Measurements from ENCODE around the gene ITCH. TPM values are rescaled to one million over a fixed set of nuclear protein-coding genes. Genes with fewer than 3 reads are reported as not detected.

The ITCH gene
- total RNA-seq, 1 experiment from 2014 or later, result 63.9 TPM

DNA sequence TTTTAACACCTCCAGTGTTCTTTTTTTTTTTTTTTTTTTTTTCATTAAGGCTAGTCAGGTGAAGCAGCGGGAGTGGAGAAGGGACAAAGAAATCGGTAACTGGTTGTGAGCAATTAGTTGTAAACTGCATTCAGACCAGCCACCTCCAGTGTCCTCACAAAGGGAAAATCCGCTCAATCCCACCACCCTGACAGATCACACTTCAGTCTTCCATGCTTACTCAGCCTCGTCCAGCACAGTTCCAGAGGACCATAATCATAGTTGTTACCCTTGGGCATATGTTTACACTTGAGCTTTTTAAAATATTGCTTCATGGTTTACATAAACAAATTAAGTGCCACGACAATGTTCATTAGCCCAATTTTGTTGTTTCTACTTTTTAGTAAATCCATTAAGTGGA, 163.4 kb downstream of the ITCH start:
- H3K4me3 ChIP-seq (ENCODE audit: low read depth in 2 of 2, low read length in 2 of 2), result peak overlapping the region in 1 of 2 experiments; percentile 39; a peak in 2 of 4 replicates
- no TSS peak for BruUV-seq (replicated peaks)

DNA sequence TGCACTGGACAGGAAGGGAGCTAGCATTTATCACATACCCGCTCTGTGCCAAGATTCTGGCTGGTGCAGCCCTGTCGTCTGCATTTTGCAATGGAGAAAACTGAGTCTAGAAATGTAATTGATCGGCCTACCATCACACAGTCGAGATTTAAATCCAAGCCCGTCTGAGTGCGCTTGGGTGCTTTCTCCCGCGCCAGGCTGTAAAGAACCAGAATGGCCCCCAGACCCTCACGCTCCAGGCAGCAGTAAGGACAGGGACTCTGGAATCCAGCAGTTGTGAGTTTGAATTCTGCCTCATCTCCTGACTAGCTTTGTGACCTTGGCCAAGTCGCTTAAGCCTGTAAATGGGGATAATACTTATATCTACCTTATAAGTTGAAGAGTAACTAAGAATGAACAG, 163.9 kb downstream of the ITCH start:
- intact Hi-C loops (cut with micrococcal nuclease; ENCODE audit: unreplicated experiment), result no loop called here
- ChIA-PET POLR2A (no interaction called here), CTCF (interaction anchor here (0.7 to 1.3 kb wide), 2 partner anchors 176 to 181 kb away, joined by 3 to 4 read pairs; no protein-coding TSS in a partner anchor)
- H3K4me1 ChIP-seq (ENCODE audit: control insufficient read depth, insufficient read depth, low read length), result peaks cover 49% of the 10 kb centered on the region
- TF ChIP-seq, protein P1, sequence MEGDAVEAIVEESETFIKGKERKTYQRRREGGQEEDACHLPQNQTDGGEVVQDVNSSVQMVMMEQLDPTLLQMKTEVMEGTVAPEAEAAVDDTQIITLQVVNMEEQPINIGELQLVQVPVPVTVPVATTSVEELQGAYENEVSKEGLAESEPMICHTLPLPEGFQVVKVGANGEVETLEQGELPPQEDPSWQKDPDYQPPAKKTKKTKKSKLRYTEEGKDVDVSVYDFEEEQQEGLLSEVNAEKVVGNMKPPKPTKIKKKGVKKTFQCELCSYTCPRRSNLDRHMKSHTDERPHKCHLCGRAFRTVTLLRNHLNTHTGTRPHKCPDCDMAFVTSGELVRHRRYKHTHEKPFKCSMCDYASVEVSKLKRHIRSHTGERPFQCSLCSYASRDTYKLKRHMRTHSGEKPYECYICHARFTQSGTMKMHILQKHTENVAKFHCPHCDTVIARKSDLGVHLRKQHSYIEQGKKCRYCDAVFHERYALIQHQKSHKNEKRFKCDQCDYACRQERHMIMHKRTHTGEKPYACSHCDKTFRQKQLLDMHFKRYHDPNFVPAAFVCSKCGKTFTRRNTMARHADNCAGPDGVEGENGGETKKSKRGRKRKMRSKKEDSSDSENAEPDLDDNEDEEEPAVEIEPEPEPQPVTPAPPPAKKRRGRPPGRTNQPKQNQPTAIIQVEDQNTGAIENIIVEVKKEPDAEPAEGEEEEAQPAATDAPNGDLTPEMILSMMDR (IDR thresholded peaks at IDR 0.05), result no peak
- TF ChIP-seq TCF7L2 (IDR thresholded peaks at IDR 0.05; ENCODE audit: low read depth, low read length) (no peak), SIN3A (IDR thresholded peaks at IDR 0.05; ENCODE audit: borderline replicate concordance, insufficient read depth, low read depth, low read length) (no peak), POLR2AphosphoS5 (IDR thresholded peaks at IDR 0.05; ENCODE audit: low read depth, low read length) (no peak)
- TF ChIP-seq, protein P2, sequence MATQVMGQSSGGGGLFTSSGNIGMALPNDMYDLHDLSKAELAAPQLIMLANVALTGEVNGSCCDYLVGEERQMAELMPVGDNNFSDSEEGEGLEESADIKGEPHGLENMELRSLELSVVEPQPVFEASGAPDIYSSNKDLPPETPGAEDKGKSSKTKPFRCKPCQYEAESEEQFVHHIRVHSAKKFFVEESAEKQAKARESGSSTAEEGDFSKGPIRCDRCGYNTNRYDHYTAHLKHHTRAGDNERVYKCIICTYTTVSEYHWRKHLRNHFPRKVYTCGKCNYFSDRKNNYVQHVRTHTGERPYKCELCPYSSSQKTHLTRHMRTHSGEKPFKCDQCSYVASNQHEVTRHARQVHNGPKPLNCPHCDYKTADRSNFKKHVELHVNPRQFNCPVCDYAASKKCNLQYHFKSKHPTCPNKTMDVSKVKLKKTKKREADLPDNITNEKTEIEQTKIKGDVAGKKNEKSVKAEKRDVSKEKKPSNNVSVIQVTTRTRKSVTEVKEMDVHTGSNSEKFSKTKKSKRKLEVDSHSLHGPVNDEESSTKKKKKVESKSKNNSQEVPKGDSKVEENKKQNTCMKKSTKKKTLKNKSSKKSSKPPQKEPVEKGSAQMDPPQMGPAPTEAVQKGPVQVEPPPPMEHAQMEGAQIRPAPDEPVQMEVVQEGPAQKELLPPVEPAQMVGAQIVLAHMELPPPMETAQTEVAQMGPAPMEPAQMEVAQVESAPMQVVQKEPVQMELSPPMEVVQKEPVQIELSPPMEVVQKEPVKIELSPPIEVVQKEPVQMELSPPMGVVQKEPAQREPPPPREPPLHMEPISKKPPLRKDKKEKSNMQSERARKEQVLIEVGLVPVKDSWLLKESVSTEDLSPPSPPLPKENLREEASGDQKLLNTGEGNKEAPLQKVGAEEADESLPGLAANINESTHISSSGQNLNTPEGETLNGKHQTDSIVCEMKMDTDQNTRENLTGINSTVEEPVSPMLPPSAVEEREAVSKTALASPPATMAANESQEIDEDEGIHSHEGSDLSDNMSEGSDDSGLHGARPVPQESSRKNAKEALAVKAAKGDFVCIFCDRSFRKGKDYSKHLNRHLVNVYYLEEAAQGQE (IDR thresholded peaks at IDR 0.05; ENCODE audit: insufficient read depth in 1 of 2, low read depth in 2 of 2, low read length in 1 of 2), result no peak
- no peak overlapping the region for H3K4me3 ChIP-seq (ENCODE audit: low read depth in 2 of 2, low read length in 2 of 2)
- H3K27me3 ChIP-seq (ENCODE audit: control insufficient read depth, insufficient read depth, low read length), result no peaks in the 10 kb centered on the region
- no TSS peak for BruUV-seq (replicated peaks)
- H3K27ac ChIP-seq (ENCODE audit: low read length), result peak overlapping the region; percentile 79
- in situ Hi-C loops (cut with HindIII; ENCODE audit: low pct_unique_long_range_greater_than_20kb, low sequenced_read_pairs), result no loop called here
- no peaks in the 10 kb centered on the region for H3K9me3 ChIP-seq (ENCODE audit: control insufficient read depth, insufficient read depth, low read depth, low read length)
- peaks cover 12% of the 10 kb centered on the region; the same call in 1 of the 2 replicates for H3K36me3 ChIP-seq (ENCODE audit: control insufficient read depth, insufficient read depth, low read length)
- ATAC-seq (no peak), DNase-seq (ENCODE audit: low read depth, low spot score) (no peak)

More for the DNA sequence above, 163.4 kb downstream of the ITCH start:
- CTCF ChIA-PET, result interaction anchor here (0.7 to 1.3 kb wide), 2 partner anchors 177 to 181 kb away, joined by 3 to 4 read pairs; no protein-coding TSS in a partner anchor
- ATAC-seq (no peak), DNase-seq (ENCODE audit: low read depth, low spot score) (no peak)
- no peak for TF ChIP-seq TCF7L2 (IDR thresholded peaks at IDR 0.05; ENCODE audit: low read depth, low read length)
- TF ChIP-seq POLR2AphosphoS5 (IDR thresholded peaks at IDR 0.05; ENCODE audit: low read depth, low read length), result no peak
- TF ChIP-seq, protein P2 (IDR thresholded peaks at IDR 0.05; ENCODE audit: insufficient read depth in 1 of 2, low read depth in 2 of 2, low read length in 1 of 2), result no peak
- TF ChIP-seq, protein P1 (IDR thresholded peaks at IDR 0.05), result no peak
- no peak for TF ChIP-seq SIN3A (IDR thresholded peaks at IDR 0.05; ENCODE audit: borderline replicate concordance, insufficient read depth, low read depth, low read length)
- H3K27ac ChIP-seq (ENCODE audit: low read length), result peak overlapping the region; percentile 79
- H3K9me3 ChIP-seq (ENCODE audit: control insufficient read depth, insufficient read depth, low read depth, low read length), result no peaks in the 10 kb centered on the region
- peaks cover 12% of the 10 kb centered on the region; the same call in 1 of the 2 replicates for H3K36me3 ChIP-seq (ENCODE audit: control insufficient read depth, insufficient read depth, low read length)
- in situ Hi-C loops (cut with HindIII; ENCODE audit: low pct_unique_long_range_greater_than_20kb, low sequenced_read_pairs), result no loop called here
- H3K27me3 ChIP-seq (ENCODE audit: control insufficient read depth, insufficient read depth, low read length), result no peaks in the 10 kb centered on the region
- POLR2A ChIA-PET, result no interaction called here
- peaks cover 49% of the 10 kb centered on the region for H3K4me1 ChIP-seq (ENCODE audit: control insufficient read depth, insufficient read depth, low read length)
- intact Hi-C loops (cut with micrococcal nuclease; ENCODE audit: unreplicated experiment), result no loop called here
